Fibroblast of skin of abdomen (primary cell): ENCODE data around the gene KIF3B.
"Not testable (repeated sequence)": the region's sequence is repeated elsewhere in the genome, so short reads cannot be mapped to it uniquely, and the experiment has no call there.

Source experiments
- DNase-seq: peaks from one replicate; pipeline ENCODE4 v3.0.0-alpha.2; 2013

The KIF3B gene

DNA sequence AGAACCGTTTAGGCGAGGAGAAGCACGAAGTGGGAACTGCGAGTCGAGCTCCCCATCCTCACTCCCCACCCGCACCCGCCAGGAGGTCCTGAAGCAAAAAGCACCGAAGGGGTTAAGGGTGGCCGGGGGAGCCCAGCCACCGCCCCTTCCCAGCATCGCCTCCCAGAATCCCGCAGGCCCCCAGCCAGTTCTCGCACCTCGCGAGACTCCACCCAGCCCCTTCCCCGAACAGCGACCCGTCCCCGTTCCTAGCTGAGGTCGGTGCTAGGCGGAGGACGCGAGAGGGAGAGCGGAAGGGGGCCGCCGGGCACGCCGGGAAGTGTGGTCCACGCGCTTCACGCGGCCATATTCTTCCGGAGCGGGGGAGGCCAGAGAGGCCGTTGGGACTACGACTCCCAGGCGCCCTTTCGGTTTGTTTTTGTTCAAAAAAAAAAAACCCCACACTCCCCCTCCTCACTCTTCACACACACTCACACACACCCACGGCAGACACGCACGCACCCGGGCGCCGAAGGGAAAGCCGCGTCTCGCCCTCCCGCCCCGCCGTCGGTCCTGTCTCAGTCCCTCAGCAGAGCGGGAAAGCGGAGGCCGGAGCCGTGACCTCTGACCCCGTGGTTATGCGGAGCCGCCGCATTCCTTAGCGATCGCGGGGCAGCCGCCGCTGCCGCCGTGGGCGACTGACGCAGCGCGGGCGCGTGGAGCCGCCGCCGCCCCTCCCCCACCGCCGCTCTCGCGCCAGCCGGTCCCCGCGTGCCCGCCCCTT is 80.6 kb downstream of the KIF3B start, which contains the start of gene ASXL1:
Gene ASXL1 (plus strand): TSS at position 463 of the 763 bp plus-strand sequence. CDS start 445 bp downstream, outside the sequence.
- DNase-seq: peak; percentile 99

DNA sequence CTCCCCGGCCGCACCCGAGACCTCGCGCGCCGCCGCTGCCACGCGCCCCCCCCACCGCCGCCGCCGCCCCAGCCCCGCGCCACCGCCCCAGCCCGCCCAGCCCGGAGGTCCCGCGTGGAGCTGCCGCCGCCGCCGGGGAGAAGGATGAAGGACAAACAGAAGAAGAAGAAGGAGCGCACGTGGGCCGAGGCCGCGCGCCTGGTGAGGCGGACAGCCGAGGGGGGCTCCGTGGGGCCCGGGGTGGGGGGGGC is 81.1 kb downstream of the KIF3B start:
- DNase-seq: no peak

DNA sequence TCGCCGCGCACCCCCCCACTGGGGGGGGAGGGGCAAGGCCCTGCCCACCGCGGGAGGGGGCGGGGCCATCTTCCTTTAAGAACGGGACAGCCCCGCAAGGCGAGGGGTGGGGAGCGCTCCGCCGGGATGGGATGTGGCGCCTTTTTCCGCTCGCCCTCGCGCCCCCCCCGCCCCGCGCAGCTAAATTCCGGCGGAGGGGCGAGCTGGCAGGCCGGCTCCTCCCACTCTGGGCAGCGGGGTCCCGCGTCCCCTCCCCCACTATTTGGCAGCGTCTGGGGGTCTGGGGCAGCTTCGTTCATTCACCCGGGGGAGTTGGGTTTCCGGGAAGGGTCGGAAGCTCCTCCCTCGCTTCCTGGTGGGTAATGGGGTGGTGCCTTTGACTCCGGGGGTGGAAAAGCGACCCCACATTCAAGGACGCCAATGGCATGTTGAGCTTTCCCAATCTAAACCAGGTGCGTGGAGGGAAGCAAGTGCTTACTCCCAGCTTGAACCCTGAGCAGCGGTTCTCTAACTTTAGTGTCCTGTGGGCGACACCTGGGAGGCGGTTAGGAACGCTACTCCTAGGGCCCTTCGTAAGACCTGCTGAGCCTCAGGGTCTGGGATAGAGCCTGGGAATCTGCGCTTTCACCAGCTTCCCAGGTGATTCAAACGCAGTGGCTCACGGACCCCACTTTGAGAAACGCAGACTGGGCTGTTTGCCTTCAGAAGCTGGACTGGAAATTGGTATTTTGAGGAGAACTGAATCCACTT is 81.6 kb downstream of the KIF3B start:
- peak; percentile 71 for DNase-seq

DNA sequence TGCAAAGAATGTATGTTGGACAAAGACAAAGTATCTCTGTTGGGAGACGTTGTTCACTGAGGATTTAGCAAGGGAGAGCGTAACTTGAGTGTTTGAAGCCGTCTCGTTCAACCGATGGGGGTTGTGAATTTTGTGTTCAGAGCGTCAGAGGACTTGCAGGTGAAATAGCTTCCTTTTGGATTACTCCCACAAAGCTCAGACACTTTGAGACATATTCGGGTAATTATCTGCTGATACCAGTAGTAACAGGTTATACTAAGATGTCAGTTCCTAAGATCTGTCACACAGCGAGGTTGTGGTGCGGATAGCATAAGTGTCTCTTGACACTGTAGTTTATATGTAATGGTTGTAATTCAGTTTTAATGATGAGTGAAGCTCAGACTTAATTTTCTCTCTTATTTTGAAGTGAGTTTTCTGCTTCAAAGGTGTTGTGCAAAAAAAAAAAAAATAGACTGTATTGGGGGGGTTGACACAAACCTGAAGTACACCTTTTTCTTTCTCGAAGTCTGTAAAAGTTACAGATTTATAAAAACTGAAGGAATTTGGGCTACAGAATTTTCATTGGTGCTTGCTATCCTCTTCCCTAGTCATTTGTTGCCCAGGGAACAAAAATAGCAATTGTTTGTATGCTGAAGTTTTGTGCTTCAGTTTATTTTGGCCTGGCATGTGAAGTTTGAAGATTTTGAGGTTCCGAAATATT is 82.3 kb downstream of the KIF3B start:
- no peak for DNase-seq

DNA sequence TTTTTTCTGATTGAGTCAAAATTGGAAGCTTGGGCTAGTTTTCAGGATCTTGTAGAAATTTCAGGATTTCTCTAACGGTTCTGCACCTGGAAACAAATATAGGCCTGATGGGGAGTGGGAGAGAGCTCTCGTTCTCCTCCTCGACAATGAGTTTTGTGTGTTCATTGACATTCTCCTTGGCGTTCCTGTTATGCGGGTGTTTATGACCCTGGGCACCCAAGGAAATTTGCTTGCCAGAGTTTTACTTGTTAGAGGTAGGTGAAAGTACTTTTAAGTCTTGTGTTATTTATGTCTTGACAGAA is 82.8 kb downstream of the KIF3B start:
- DNase-seq: no peak

DNA sequence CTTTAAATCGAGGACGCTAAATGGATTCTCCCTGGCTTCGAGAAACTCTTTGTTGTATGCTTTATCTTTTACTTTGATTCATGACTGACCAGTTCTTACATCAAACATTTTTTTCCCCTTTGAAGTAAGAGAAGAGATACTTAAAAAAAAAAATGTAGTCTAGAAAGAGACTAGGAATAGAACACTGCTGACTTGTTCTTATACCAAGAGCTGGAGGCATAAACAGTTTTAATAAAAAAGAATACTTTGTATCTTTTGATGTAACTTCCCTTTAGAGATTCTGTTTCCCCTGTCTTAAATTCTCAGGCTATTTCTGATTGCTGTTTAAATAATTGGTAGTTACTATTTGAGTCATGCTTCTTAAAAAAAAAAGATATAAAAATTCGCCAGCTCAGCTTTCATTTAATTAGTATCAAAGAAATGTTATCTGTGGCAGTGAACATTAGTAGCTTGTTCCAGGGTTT is 85.5 kb downstream of the KIF3B start:
- DNase-seq: no peak

DNA sequence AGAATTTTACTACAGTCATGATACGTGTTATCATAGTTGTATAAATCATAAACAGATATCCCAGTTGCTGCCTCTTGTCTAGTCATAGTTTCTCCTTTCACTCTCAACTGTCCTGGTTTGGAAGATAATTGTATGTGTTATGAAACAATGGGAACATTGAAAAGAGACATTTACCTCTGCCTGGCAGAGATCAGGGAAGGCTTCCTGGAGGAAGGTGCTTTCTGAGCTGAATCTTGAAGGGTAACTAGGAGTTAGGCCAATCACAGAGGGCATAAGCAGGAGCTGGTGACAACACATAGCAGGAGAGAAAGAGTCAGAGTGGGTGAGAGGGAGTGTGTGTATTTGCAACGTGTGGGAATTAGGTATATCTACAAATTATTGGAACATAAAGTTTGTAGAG is 86.0 kb downstream of the KIF3B start:
- no peak for DNase-seq

DNA sequence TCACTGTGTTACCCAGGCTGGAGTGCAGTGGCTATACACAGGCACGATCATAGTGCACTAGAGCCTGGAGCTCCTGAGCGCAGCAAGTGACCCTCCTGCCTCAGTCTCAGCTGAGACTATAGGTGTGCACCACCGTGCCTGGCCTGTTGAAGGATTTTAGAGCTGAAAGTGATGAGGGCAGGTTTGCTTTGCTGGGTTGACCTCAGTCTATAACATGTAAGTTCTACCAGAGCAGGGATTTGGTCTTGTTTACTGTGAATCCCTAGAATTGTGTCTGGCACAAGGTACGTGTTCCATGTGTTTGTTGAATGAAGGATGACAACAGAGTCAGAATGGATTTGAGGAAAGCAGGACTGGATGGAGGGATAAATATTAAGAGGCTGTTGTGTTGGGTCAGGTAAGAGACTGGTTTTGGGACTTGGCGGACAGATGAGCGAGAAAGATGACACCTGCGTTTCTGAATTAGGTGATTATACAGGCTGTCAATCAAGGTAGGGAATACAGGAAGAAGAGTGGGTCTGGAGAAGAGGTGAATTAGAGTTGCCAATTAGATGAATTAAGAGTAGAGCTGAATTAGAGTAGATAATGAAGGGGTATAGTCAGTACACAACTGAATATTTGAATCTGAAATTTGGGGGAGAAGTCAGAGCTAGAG is 87.2 kb downstream of the KIF3B start:
- DNase-seq: no peak

DNA sequence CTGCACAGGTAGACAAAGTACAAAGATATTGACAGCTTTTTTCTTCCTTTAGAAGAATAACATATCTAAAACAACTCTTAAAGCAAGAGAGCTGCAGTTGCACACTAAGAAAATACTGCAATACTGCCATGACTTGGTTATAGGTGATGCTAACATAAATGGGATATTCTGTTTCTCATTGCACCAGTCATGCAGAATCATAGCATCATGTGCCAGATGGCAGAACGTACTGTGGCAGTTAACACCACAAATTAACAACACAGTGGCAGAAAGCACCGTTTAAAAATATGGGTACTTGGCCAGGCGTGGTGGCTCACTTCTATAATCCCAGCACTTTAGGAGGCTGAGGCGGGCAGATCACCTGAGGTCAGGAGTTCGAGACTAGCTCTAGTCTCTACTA is 88.1 kb downstream of the KIF3B start:
- no peak for DNase-seq

DNA sequence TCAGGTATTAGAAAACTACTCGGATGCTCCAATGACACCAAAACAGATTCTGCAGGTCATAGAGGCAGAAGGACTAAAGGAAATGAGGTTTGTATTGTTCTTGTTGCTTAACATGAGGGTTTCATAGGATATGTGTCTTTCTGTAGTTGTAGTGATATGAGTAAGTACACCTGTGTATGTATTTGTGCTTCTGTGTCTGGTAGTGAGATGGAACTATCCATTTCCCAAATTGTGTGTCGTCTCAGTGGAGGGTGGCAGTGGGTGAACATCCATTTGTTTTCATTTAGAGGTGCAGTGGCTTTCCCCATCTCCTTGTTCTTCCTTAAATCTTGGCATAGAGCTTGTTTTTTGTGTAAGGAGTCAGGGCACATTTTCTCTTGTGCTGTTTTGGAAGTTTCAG is 88.9 kb downstream of the KIF3B start:
- no peak for DNase-seq

DNA sequence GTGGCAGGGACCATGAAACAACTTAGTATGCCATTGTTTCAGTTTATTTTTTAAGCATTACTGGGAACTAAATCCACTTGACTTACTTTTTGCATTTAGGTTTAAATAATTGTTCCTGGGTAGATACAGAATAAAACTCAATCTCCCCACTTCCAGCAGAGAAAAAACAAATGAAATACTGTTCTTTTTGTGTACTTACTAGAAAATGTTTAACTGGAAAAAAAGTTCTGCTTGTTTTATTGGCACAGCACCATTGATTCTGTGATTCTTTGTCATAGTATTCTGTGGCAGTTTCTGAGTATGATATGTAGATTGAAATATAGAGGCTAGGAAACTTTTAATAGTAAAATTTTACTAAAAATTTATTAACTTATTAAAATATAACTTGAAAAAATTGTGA is 90.9 kb downstream of the KIF3B start:
- DNase-seq: no peak

DNA sequence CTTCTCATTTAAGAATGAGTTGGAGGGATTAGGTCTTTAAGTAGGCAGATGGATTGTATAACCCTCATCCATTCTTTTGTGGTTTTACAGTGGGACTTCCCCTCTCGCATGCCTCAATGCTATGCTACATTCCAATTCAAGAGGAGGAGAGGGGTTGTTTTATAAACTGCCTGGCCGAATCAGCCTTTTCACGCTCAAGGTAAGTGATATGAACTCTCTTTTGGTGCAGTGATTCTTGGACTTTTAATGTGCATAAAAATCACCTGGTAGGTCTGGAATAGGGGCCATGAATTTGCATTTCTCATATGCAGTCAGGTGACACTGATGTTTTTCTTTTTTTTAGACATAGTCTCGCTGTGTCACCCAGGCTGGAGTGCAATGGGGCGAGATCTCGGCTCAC is 91.5 kb downstream of the KIF3B start:
- peak; percentile 67 for DNase-seq

DNA sequence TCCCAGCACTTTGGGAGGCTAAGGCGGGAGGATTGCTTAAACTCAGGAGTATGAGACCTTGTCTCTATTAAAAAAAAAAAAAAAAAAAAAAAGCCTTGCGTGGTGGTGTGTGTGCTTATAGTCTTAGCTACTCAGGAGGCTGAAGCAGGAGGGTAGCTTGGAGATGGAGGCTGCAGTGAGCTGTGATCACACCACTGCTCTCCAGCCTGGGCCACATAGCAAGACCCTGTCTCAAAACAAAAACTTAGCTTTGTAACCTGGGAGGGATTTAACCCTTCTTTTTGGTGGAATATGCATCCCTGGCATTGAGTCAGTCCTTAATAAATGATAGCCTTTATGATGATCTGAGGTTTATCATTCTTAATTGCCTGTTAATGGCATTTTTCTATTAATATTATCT is 93.4 kb downstream of the KIF3B start:
- DNase-seq: no peak

DNA sequence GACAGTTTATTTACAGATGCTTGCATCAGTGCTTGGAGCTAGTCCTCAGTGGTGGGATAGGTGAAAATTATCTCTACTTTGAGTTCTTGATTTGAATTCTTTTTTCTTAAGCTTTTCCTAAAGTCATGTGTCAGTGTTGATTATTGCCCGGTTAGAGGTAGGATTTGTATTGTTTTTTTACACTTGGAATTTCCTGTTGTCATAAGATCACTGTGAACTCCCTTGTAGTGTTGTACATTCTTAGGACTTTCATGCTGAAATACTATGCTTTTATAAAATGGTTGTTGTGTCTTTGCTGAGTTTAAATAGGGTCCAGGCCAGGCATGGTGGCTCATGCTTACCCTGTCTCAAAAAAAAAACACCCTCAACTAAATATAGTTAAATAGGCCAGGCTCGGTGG is 101.0 kb downstream of the KIF3B start:
- no peak for DNase-seq

DNA sequence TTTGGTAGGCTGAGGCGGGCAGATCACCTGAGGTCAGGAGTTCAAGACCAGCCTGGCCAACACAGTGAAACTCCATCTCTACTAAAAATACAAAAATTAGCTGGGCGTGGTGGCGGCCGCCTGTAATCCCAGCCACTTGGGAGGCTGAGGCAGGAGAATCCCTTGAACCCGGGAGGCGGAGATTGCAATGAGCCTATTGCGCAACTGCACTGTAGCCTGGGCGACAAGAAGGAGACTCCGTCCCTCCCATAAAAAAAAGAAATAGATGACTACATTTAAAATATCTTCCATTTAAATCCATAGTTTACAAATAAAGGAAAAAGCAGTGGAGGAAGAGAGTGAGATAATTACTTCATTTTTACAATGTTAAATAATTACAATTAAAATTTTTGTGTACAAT is 102.6 kb downstream of the KIF3B start:
- DNase-seq: not testable (repeated sequence)

DNA sequence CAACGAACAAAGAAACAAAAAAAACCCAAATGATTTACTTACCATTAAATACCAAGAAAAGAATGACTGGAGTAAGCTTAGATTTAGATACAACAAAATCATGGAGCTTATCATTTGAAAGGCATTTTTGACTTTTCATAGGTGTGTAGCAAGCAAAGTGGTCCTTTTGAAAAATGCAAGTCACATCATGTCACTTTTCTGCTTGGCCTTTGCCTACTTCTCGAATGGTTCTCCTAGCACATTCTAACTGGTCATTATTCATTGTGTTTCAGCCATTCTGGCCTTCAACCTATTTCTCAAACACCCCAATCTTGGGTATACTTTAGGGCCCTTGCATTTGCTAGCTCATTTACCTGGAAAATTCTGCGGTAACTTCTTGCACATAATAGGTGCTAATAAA is 103.3 kb downstream of the KIF3B start:
- no peak for DNase-seq

DNA sequence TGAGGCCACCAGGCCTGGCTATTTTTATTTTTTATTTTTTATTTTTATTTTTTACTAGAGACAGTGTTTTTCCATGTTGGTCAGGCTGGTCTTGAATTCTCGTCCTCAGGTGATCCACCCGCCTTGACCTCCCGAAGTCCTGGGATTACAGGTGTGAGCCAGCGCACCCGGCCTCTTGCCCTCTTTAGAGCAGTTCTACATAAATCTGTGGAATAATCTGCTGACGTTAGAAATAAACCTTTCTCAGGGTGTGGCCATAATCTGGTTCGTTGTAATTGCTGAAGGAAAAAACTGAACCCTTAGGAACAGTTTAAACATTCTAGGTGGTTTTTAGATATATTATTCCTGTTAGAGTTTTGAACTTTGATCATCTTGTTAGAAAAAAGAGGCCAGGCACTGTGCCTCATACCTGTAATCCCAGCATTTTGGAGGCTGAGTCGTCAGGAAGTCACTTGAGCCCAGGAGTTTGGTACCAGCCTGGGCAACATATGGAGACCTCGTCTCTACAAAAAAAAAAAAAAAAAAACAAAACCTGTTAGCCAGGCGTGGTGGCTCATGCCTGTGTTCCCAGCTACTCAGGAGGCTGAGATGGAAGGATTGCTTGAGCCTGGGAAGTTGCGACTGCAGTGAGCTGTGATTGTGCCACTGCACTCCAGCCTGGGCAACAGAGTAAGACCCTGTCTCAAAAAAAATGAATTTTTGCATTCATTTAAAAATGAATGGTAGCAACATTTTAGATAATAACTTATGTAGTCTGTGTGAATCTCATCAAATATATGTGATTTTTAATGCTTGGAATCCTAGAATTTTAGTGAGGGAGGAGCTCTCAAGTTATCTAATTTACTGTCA is 104.9 kb downstream of the KIF3B start:
- DNase-seq: no peak

DNA sequence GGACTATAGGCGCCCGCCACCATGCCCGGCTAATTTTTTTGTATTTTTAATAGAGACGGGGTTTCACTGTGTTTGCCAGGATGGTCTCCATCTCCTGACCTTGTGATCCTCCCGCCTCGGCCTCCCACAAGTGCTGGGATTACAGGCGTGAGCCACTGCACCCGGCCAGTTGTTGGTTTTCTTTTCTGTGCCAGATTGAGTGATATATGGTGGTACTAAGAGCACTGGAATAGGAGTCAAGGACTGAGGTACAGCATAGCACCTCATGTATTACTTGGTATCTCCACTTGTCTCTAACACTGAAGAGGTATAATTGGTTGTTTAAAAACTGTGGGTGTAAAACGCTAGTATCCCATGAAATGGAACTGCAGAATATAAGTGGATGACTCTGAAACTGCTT is 106.0 kb downstream of the KIF3B start:
- not testable (repeated sequence) for DNase-seq
